ENCODE measurements around the gene ULBP1.
"Not testable (repeated sequence)": the region's sequence is repeated elsewhere in the genome, so short reads cannot be mapped to it uniquely, and the experiment has no call there.

DNA sequence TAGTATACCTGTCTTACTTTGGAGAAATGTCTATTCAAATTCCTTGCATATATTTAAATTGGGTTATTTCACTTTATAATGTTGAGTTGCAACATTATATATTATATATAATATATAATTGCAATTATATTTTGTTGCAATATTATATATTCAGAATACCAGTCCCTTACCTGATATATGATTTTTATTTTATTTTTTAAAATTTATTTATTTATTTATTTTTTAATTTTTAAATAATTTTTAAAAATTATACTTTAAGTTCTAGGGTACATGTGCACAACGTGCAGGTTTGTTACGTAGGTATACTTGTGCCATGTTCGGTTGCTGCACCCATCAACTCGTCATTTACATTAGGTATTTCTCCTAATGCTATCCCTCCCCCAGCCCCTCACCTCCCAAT is 36.7 kb upstream of the ULBP1 start:
- not testable (repeated sequence) for TF ChIP-seq EZH2phosphoT487 (IDR thresholded peaks at IDR 0.05; ENCODE audit: low read depth, severe bottlenecking, unreplicated experiment); EZH2 (IDR thresholded peaks at IDR 0.05; ENCODE audit: borderline replicate concordance)
- TF ChIP-seq, protein P1, sequence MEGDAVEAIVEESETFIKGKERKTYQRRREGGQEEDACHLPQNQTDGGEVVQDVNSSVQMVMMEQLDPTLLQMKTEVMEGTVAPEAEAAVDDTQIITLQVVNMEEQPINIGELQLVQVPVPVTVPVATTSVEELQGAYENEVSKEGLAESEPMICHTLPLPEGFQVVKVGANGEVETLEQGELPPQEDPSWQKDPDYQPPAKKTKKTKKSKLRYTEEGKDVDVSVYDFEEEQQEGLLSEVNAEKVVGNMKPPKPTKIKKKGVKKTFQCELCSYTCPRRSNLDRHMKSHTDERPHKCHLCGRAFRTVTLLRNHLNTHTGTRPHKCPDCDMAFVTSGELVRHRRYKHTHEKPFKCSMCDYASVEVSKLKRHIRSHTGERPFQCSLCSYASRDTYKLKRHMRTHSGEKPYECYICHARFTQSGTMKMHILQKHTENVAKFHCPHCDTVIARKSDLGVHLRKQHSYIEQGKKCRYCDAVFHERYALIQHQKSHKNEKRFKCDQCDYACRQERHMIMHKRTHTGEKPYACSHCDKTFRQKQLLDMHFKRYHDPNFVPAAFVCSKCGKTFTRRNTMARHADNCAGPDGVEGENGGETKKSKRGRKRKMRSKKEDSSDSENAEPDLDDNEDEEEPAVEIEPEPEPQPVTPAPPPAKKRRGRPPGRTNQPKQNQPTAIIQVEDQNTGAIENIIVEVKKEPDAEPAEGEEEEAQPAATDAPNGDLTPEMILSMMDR (IDR thresholded peaks at IDR 0.05; ENCODE audit: poor library complexity), result not testable (repeated sequence)

Data from hepatocyte (in vitro differentiated cells).